Measurements from ENCODE around the gene PPIAL4G.
A peak's percentile ranks its signal among the peaks of the same experiment; 100 is the strongest.
"Not testable (repeated sequence)": the region's sequence is repeated elsewhere in the genome, so short reads cannot be mapped to it uniquely, and the experiment has no call there.

PPIAL4G gene

DNA sequence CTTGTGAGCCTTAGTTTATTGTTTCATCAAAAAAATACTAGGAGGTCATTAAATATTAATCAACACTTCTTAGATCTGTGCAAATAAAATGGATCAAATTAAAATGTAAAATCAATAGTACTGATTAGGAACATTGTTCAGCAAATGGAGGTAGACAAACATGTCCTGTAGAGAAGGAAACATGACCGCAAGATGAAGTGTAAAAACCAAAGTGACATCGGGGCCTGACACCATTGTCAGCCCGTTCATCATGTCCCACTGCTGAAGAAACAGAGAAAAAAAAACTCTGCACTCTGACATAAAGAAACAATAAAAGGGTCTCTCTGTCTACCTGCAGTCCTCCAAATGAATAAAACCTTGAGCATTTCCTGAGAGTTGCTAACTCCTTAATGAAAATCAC is 31.2 kb upstream of the PPIAL4G start:
- H3K9ac ChIP-seq (ENCODE audit: low read length); H3K4me2 ChIP-seq (ENCODE audit: low read depth, low read length, poor library complexity, severe bottlenecking); H3K9me3 ChIP-seq (ENCODE audit: insufficient read depth, low read length); H4K20me1 ChIP-seq (ENCODE audit: low read depth, low read length); H2AFZ ChIP-seq (ENCODE audit: low read depth, low read length, severe bottlenecking); H3K4me3 ChIP-seq (ENCODE audit: insufficient read depth, low read length, poor library complexity, severe bottlenecking); H3K36me3 ChIP-seq (ENCODE audit: low read length); H3K27ac ChIP-seq (ENCODE audit: low read depth, low read length); H3K9me2 ChIP-seq (replicated peaks; ENCODE audit: insufficient read depth, low read length); H3F3A ChIP-seq (ENCODE audit: insufficient read depth); H3K27me3 ChIP-seq (ENCODE audit: low read length); H3K79me2 ChIP-seq (ENCODE audit: insufficient read depth, low read length): not testable (repeated sequence)

GRCh38 chr1:148512571-148513184 is 29.6 kb upstream of the PPIAL4G start:
- not testable (repeated sequence) for H3K27ac ChIP-seq (ENCODE audit: low read depth, low read length); H3K4me2 ChIP-seq (ENCODE audit: low read depth, low read length, poor library complexity, severe bottlenecking); H4K20me1 ChIP-seq (ENCODE audit: low read depth, low read length); H3K4me3 ChIP-seq (ENCODE audit: insufficient read depth, low read length, poor library complexity, severe bottlenecking); H3K79me2 ChIP-seq (ENCODE audit: insufficient read depth, low read length); H3K9ac ChIP-seq (ENCODE audit: low read length); H2AFZ ChIP-seq (ENCODE audit: low read depth, low read length, severe bottlenecking); H3K27me3 ChIP-seq (ENCODE audit: low read length); H3K9me2 ChIP-seq (replicated peaks; ENCODE audit: insufficient read depth, low read length); H3K36me3 ChIP-seq (ENCODE audit: low read length); H3K9me3 ChIP-seq (ENCODE audit: insufficient read depth, low read length); H3F3A ChIP-seq (ENCODE audit: insufficient read depth)

GRCh38 chr1:148493933-148494332 is 10.8 kb upstream of the PPIAL4G start:
- H3K27me3 ChIP-seq (ENCODE audit: low read length); H3F3A ChIP-seq (ENCODE audit: insufficient read depth); H3K79me2 ChIP-seq (ENCODE audit: insufficient read depth, low read length); H3K27ac ChIP-seq (ENCODE audit: low read depth, low read length); H3K9ac ChIP-seq (ENCODE audit: low read length); H3K4me3 ChIP-seq (ENCODE audit: insufficient read depth, low read length, poor library complexity, severe bottlenecking); H3K9me2 ChIP-seq (replicated peaks; ENCODE audit: insufficient read depth, low read length); H3K36me3 ChIP-seq (ENCODE audit: low read length); H4K20me1 ChIP-seq (ENCODE audit: low read depth, low read length); H3K9me3 ChIP-seq (ENCODE audit: insufficient read depth, low read length); H2AFZ ChIP-seq (ENCODE audit: low read depth, low read length, severe bottlenecking); H3K4me2 ChIP-seq (ENCODE audit: low read depth, low read length, poor library complexity, severe bottlenecking): not testable (repeated sequence)

DNA sequence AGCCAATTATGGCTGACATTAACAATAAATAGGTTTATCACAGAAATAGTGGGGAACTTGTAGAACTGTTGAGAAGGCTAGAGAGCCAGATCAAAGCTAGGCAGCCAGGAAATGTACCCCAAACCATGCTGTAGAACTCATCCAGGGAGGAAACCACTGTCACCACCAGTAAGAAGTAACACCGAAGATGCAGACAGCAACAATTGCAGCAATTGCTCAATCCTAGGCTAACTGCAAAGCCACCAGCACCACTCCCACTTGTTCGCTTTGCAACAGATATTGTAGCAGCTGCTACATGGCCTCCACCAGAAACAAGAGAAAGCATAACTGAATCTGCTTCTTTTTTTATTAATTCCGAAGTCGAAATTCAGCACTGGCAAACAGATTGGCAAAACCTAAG is 2.0 kb downstream of the PPIAL4G start:
- H3K27me3 ChIP-seq (ENCODE audit: low read length); H4K20me1 ChIP-seq (ENCODE audit: low read depth, low read length); H3F3A ChIP-seq (ENCODE audit: insufficient read depth); H3K27ac ChIP-seq (ENCODE audit: low read depth, low read length); H3K9ac ChIP-seq (ENCODE audit: low read length); H3K36me3 ChIP-seq (ENCODE audit: low read length); H3K9me3 ChIP-seq (ENCODE audit: insufficient read depth, low read length); H2AFZ ChIP-seq (ENCODE audit: low read depth, low read length, severe bottlenecking); H3K4me2 ChIP-seq (ENCODE audit: low read depth, low read length, poor library complexity, severe bottlenecking); H3K9me2 ChIP-seq (replicated peaks; ENCODE audit: insufficient read depth, low read length); H3K79me2 ChIP-seq (ENCODE audit: insufficient read depth, low read length); H3K4me3 ChIP-seq (ENCODE audit: insufficient read depth, low read length, poor library complexity, severe bottlenecking): not testable (repeated sequence)

- not testable (repeated sequence) for H3K79me2 ChIP-seq (ENCODE audit: insufficient read depth, low read length); H3K9me2 ChIP-seq (replicated peaks; ENCODE audit: insufficient read depth, low read length); H3K36me3 ChIP-seq (ENCODE audit: low read length); H3K9me3 ChIP-seq (ENCODE audit: insufficient read depth, low read length); H3K27me3 ChIP-seq (ENCODE audit: low read length); H2AFZ ChIP-seq (ENCODE audit: low read depth, low read length, severe bottlenecking); H3F3A ChIP-seq (ENCODE audit: insufficient read depth); H4K20me1 ChIP-seq (ENCODE audit: low read depth, low read length)
- Histone ChIP-seq H3K4me2 (ENCODE audit: low read depth, low read length, poor library complexity, severe bottlenecking) (peak overlapping the region; percentile 53), H3K4me3 (ENCODE audit: insufficient read depth, low read length, poor library complexity, severe bottlenecking) (peak overlapping the region; percentile 59), H3K9ac (ENCODE audit: low read length) (peak overlapping the region; percentile 68), H3K27ac (ENCODE audit: low read depth, low read length) (peak overlapping the region; percentile 84)
These were observed 23.4 kb downstream of the PPIAL4G start for GRCh38 chr1:148459694-148460093.

DNA sequence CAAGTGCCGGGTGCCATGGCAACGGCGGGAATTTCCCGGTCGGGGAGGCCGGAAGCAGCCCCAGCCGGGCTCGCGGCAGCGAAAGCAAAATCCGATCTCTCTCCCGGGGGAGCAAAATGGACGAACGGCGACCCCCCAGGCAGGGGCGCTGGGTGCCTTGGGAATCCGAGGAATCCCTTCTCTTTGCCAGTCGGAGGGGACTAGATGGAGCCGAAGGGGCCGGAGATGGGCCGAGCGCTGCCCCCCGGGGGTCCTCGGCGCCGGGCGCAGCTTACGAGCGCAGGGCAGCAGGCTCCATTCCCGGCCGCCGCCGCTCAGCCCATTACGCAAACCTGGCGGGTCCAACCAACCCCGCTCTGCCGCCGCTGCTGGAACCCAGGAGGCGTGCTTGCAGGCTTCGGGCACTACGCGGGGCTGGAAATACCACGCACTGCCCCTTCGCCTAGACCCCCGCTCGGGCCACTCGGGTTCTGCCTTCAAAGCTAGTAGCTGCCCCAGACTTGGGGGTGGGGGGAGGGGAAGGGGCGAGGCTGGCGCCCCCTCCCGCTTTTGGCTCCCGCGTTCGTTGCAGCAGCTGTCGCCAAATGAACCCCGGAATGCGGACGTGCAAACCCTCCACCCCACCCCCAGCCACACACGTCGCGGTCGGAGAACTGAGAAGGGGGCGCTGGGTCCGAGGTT is 24.1 kb downstream of the PPIAL4G start:
- H3F3A ChIP-seq (ENCODE audit: insufficient read depth); H2AFZ ChIP-seq (ENCODE audit: low read depth, low read length, severe bottlenecking); H3K27me3 ChIP-seq (ENCODE audit: low read length); H3K9me2 ChIP-seq (replicated peaks; ENCODE audit: insufficient read depth, low read length); H3K9me3 ChIP-seq (ENCODE audit: insufficient read depth, low read length); H3K79me2 ChIP-seq (ENCODE audit: insufficient read depth, low read length); H3K36me3 ChIP-seq (ENCODE audit: low read length); H4K20me1 ChIP-seq (ENCODE audit: low read depth, low read length): not testable (repeated sequence)
- H3K27ac ChIP-seq (ENCODE audit: low read depth, low read length) = peak overlapping the region; percentile 84
- H3K4me3 ChIP-seq (ENCODE audit: insufficient read depth, low read length, poor library complexity, severe bottlenecking) = peak overlapping the region; percentile 59
- peak overlapping the region; percentile 68 for H3K9ac ChIP-seq (ENCODE audit: low read length)
- peak overlapping the region; percentile 53 for H3K4me2 ChIP-seq (ENCODE audit: low read depth, low read length, poor library complexity, severe bottlenecking)

DNA sequence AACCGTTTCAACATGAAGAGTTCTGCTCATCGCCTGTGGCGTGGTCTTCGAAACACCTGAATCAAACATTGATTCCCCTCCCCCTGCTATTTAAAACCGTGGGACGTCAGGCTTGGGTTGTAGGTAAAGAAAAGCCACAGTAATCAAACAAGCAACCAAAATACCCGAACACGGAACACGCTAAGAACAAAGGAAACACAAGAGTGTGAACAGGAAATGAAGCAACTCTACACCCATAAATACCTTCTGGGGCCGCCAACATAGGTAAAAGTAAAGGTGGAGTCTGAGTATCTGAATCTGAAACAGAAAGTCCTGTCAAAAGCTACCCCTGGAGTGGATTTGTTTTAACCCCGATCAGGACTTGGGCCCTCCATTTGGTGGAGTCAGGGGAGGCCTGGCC is 24.7 kb downstream of the PPIAL4G start:
- Histone ChIP-seq H3K27ac (ENCODE audit: low read depth, low read length) (peak overlapping the region; percentile 65), H3K9ac (ENCODE audit: low read length) (peak overlapping the region; percentile 68), H3K4me3 (ENCODE audit: insufficient read depth, low read length, poor library complexity, severe bottlenecking) (peak overlapping the region; percentile 22), H3K4me2 (ENCODE audit: low read depth, low read length, poor library complexity, severe bottlenecking) (peak overlapping the region; percentile 20)
- H3K9me2 ChIP-seq (replicated peaks; ENCODE audit: insufficient read depth, low read length); H4K20me1 ChIP-seq (ENCODE audit: low read depth, low read length); H3K79me2 ChIP-seq (ENCODE audit: insufficient read depth, low read length); H3K36me3 ChIP-seq (ENCODE audit: low read length); H3F3A ChIP-seq (ENCODE audit: insufficient read depth); H3K27me3 ChIP-seq (ENCODE audit: low read length); H3K9me3 ChIP-seq (ENCODE audit: insufficient read depth, low read length); H2AFZ ChIP-seq (ENCODE audit: low read depth, low read length, severe bottlenecking): not testable (repeated sequence)

- H3K9ac ChIP-seq (ENCODE audit: low read length); H3K27ac ChIP-seq (ENCODE audit: low read depth, low read length); H2AFZ ChIP-seq (ENCODE audit: low read depth, low read length, severe bottlenecking); H3K9me2 ChIP-seq (replicated peaks; ENCODE audit: insufficient read depth, low read length); H4K20me1 ChIP-seq (ENCODE audit: low read depth, low read length); H3K79me2 ChIP-seq (ENCODE audit: insufficient read depth, low read length); H3K36me3 ChIP-seq (ENCODE audit: low read length); H3K27me3 ChIP-seq (ENCODE audit: low read length); H3K4me2 ChIP-seq (ENCODE audit: low read depth, low read length, poor library complexity, severe bottlenecking); H3K9me3 ChIP-seq (ENCODE audit: insufficient read depth, low read length); H3K4me3 ChIP-seq (ENCODE audit: insufficient read depth, low read length, poor library complexity, severe bottlenecking); H3F3A ChIP-seq (ENCODE audit: insufficient read depth): not testable (repeated sequence)
These were observed 30.3 kb downstream of the PPIAL4G start for GRCh38 chr1:148452845-148453244.
